ENCODE measurements around the gene ALPP. TPM values are rescaled to one million over a fixed set of nuclear protein-coding genes. Genes with fewer than 3 reads are reported as not detected.
A peak's percentile ranks its signal among the peaks of the same experiment; 100 is the strongest.
"Not testable (repeated sequence)": the region's sequence is repeated elsewhere in the genome, so short reads cannot be mapped to it uniquely, and the experiment has no call there.

The ALPP gene
- total and polyA plus RNA-seq, 2 experiments from 2014 or later: not detected

DNA sequence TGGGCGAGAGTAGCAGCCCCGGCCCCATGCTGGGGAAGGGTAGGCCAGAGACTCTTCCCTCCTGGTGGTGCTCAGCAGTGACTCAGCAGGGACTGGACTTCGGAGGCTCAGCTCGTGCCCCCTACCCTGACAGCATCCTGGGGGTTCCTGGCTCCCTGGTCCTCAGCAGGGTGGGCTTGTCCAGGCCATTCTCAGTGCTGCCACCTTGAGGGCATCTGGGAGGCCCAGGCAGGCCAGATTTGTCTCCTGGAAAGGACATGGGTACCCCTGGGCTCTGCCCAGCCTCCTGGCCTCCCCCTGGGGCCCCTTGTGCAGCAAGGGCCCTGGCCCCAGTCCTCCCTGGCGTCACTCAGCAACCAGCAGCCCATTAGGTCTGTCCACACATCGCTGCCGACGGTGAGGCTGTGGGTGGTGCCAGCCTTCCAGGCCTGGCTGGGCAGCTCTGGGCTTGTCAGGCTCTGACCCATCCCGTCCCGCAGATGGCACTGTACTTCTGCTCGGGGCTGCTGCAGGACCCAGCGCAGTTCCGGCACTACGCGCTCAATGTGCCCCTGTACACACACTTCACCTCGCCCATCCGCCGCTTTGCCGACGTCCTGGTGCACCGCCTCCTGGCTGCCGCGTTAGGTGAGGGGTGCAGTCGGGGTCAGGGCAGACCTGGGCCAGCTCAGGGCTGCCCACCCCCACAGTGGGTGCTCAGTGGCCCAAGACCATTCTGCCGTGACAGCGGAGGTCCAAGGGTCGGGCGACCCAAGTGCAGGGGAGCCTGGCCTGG lies 45.0 kb upstream of the ALPP start:
- H3K36me3 ChIP-seq: no peaks in the 10 kb centered on the region
- no peaks in the 10 kb centered on the region for H3K9me3 ChIP-seq (ENCODE audit: low read depth)
- H3K27me3 ChIP-seq: no peaks in the 10 kb centered on the region
- H3K27ac ChIP-seq: no peak overlapping the region
- DNase-seq (ENCODE audit: low read depth in 1 of 2, low spot score in 1 of 2): no peak
- H3K4me3 ChIP-seq: no peak overlapping the region
- H3K4me1 ChIP-seq (ENCODE audit: low read depth): no peaks in the 10 kb centered on the region
- TF ChIP-seq, protein P1, sequence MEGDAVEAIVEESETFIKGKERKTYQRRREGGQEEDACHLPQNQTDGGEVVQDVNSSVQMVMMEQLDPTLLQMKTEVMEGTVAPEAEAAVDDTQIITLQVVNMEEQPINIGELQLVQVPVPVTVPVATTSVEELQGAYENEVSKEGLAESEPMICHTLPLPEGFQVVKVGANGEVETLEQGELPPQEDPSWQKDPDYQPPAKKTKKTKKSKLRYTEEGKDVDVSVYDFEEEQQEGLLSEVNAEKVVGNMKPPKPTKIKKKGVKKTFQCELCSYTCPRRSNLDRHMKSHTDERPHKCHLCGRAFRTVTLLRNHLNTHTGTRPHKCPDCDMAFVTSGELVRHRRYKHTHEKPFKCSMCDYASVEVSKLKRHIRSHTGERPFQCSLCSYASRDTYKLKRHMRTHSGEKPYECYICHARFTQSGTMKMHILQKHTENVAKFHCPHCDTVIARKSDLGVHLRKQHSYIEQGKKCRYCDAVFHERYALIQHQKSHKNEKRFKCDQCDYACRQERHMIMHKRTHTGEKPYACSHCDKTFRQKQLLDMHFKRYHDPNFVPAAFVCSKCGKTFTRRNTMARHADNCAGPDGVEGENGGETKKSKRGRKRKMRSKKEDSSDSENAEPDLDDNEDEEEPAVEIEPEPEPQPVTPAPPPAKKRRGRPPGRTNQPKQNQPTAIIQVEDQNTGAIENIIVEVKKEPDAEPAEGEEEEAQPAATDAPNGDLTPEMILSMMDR (IDR thresholded peaks at IDR 0.05; ENCODE audit: low read depth, low read length): peak; percentile 57

DNA sequence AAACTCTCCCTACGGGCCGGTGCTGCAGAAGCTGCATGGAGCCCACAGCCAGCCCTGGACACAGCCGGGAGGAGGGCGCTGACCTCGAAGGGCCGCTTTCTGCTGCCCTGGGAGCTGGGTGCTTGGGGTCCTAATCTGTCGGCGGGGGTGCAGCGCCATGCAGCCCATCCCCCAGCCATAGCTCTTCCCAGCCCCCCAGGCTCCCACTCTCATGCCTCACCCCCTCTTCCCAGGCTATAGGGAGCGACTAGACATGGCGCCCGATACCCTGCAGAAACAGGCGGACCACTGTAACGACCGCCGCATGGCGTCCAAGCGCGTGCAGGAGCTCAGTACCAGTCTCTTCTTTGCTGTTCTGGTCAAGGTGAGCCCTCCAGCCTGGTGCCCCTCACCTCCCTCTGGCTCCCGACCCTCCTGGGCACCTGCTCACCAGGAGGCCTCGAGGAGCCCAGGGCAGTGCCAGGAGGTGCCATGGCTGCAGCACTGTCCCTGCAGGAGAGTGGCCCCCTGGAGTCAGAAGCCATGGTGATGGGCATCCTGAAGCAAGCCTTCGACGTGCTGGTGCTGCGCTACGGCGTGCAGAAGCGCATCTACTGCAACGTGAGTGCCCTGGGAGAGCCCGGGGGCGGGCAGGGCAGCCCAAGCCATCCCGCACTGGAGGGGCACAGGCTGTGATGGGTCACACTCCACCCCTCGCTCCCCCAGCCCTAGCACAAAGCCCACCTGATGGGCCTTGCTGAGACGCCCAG lies 44.2 kb upstream of the ALPP start:
- not testable (repeated sequence) for H3K27me3 ChIP-seq; H3K4me3 ChIP-seq; H3K4me1 ChIP-seq (ENCODE audit: low read depth); H3K36me3 ChIP-seq; H3K27ac ChIP-seq; H3K9me3 ChIP-seq (ENCODE audit: low read depth); DNase-seq (ENCODE audit: low read depth in 1 of 2, low spot score in 1 of 2)

DNA sequence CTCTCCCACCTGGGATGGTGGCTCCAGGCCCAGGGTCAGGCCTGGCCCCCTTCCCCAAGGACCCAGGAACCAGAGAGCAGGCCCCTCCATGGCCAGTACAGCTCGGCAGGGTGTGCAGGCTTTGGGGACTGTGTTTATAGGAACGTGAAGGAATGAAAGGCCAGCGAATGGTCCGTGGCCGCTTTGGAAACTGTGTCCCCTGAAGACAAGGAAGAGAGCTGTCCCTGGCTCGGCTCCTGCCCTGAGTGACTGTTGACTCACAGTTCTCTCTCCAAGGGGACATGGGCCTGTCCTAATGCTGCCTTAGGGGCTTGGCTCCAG lies 43.7 kb upstream of the ALPP start:
- H3K27ac ChIP-seq; H3K9me3 ChIP-seq (ENCODE audit: low read depth); H3K4me1 ChIP-seq (ENCODE audit: low read depth); H3K27me3 ChIP-seq; H3K36me3 ChIP-seq; H3K4me3 ChIP-seq; DNase-seq (ENCODE audit: low read depth in 1 of 2, low spot score in 1 of 2): not testable (repeated sequence)

DNA sequence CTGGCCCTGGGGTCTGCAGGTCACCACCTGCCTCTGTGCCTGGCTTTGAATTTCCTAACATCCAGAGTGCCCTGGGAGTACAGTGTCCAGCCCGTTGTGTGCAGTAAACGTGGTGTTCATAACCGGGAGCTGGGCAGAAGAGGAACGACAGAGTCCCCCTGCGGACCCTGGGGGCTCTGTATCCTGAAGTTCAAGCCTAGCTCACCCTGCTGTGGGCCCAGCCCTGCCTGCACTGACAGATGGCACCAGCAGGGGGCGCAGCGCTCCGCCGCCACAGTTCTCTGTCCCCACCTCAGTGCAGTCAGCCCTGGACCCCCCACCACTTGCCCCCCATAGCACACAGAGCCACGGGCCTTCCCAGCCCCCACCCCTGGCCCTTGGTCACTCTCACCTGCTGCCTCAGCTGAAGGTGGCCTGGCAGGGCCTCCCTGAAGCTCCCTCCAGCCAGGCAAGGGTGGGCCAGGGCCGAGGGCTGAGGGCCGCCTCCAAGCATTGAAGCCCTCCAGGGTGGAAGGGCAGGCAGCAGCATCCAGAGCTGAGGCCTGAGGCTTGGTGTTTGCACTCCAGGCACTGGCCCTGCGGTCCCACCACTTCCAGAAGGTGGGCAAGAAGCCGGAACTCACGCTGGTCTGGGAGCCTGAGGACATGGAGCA lies 43.2 kb upstream of the ALPP start:
- not testable (repeated sequence) for H3K27me3 ChIP-seq; H3K4me3 ChIP-seq; DNase-seq (ENCODE audit: low read depth in 1 of 2, low spot score in 1 of 2); H3K36me3 ChIP-seq; H3K9me3 ChIP-seq (ENCODE audit: low read depth); H3K4me1 ChIP-seq (ENCODE audit: low read depth); H3K27ac ChIP-seq
- TF ChIP-seq, protein P1 (IDR thresholded peaks at IDR 0.05; ENCODE audit: low read depth, low read length): peak; percentile 48

DNA sequence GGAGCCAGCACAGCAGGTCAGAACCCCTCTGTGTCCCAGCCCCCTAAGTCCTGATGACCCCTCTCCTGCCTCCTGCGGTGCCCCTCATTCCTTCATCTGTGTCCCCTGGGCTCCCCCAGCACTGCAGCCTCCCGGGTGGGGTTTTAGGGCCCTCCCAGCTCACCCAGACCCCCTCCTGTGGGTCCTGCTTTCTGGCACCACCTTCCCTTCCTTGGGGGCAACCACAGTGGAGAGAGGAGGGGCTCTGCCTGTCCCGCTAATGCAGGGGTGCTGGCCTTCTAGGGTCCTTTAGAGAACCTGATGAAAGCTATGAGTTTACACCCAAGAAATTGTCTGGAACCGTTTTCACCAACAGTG lies 42.7 kb upstream of the ALPP start:
- Histone ChIP-seq H3K36me3 (no peaks in the 10 kb centered on the region), H3K27ac (no peak overlapping the region), H3K4me3 (no peak overlapping the region), H3K4me1 (ENCODE audit: low read depth) (no peaks in the 10 kb centered on the region), H3K27me3 (no peaks in the 10 kb centered on the region), H3K9me3 (ENCODE audit: low read depth) (no peaks in the 10 kb centered on the region)
- TF ChIP-seq, protein P1 (IDR thresholded peaks at IDR 0.05; ENCODE audit: low read depth, low read length): no peak
- no peak for DNase-seq (ENCODE audit: low read depth in 1 of 2, low spot score in 1 of 2)

DNA sequence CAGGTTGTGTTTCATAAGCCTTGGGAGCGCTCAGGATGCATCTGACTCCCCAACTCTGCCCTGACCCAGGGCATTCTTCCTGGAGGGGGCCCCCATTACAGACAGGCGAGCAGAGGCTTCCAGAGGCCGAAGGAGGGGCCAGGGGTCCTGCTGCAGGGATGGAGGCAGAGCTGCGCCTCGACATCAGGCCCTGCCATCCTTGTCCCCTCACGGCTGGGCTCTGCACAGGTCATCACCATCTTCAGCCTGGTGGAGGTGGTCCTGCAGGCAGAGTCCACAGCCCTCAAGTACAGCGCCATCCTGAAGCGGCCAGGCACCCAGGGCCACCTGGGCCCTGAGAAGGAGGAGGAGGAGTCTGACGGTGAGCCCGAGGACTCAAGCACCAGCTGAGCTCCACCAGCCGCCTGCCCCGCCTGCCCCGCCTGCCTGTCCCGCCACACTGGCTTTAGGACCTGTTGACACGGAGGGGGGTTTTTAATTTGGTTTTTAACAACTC lies 42.3 kb upstream of the ALPP start:
- H3K4me1 ChIP-seq (ENCODE audit: low read depth): no peaks in the 10 kb centered on the region
- no peaks in the 10 kb centered on the region for H3K9me3 ChIP-seq (ENCODE audit: low read depth)
- no peaks in the 10 kb centered on the region for H3K36me3 ChIP-seq
- no peak for DNase-seq (ENCODE audit: low read depth in 1 of 2, low spot score in 1 of 2)
- no peak overlapping the region for H3K27ac ChIP-seq
- no peaks in the 10 kb centered on the region for H3K27me3 ChIP-seq
- no peak overlapping the region for H3K4me3 ChIP-seq
- TF ChIP-seq, protein P1 (IDR thresholded peaks at IDR 0.05; ENCODE audit: low read depth, low read length): no peak

Data from cardiac muscle cell (in vitro differentiated cells and primary cell).